CD4-positive, alpha-beta T cell (primary cell): ENCODE results near the gene TEX22. TPM values are rescaled to one million over a fixed set of nuclear protein-coding genes. Genes with fewer than 3 reads are reported as not detected.
A peak's percentile ranks its signal among the peaks of the same experiment; 100 is the strongest.

Experiments used
- ATAC-seq: fragments of 200-7000 bp; cut with Tn5 transposase; one replicate; pipeline ENCODE4 v1.10.0; 2022; ENCODE audit warnings: mild to moderate bottlenecking; ENCODE audit not compliant: poor library complexity
- CTCF ChIA-PET: fragments of 350-600 bp; sonication (Branson Sonifier 250); formaldehyde crosslinking; loops from one replicate; lab custom pipeline; 2021; ENCODE audit warnings: antibody characterized with exemption, inconsistent platforms; lab: Charles Lee
- POLR2A ChIA-PET: fragments of 350-600 bp; sonication (Branson Sonifier 250); formaldehyde crosslinking; loops from one replicate; lab custom pipeline; 2021; ENCODE audit warnings: antibody characterized with exemption, inconsistent platforms; lab: Charles Lee
- DNase-seq, 14 experiments: peaks; one replicate each; pipeline ENCODE4 v3.0.0-alpha.2; 2013 to 2020; ENCODE audit warnings: mixed read lengths in 2 of 14
- H3K27ac ChIP-seq, 2 donors: one replicate each; pipeline versions ENCODE4 v1.5.1 to v1.7.0; 2013; ENCODE audit warnings: low read length in 2 of 2, low read depth in 1 of 2, mild to moderate bottlenecking in 1 of 2
- H3K27me3 ChIP-seq, 2 experiments: 1 replicate in 1 of 2; 2 replicates in 1 of 2; pipeline versions ENCODE4 v1.6.1 to v1.7.0; 2013; ENCODE audit warnings: low read length in 2 of 2, control low read depth in 1 of 2, mild to moderate bottlenecking in 1 of 2, moderate library complexity in 1 of 2; ENCODE audit not compliant: insufficient read depth in 2 of 2, control insufficient read depth in 1 of 2
- H3K36me3 ChIP-seq: one replicate; pipeline ENCODE4 v1.6.1; 2013; ENCODE audit warnings: low read length, control low read depth; ENCODE audit not compliant: insufficient read depth
- H3K4me1 ChIP-seq: one replicate; pipeline ENCODE4 v1.6.1; 2013; ENCODE audit warnings: low read length, control low read depth; ENCODE audit not compliant: insufficient read depth
- H3K4me3 ChIP-seq: one replicate; pipeline ENCODE4 v1.5.1; 2013; ENCODE audit warnings: mild to moderate bottlenecking, low read length, moderate library complexity
- H3K9me3 ChIP-seq, 2 experiments: 1 replicate in 1 of 2; 2 replicates in 1 of 2; pipeline versions ENCODE4 v1.6.1 to v1.7.0; 2013; ENCODE audit warnings: low read length in 2 of 2, mild to moderate bottlenecking in 2 of 2, control low read depth in 1 of 2, moderate library complexity in 1 of 2; ENCODE audit not compliant: control insufficient read depth in 1 of 2, insufficient read depth in 1 of 2
- H3K27ac Mint-ChIP-seq: one replicate; pipeline ENCODE4 v1.8.0; 2020; ENCODE audit warnings: mixed read lengths
- H3K27me3 Mint-ChIP-seq: one replicate; pipeline ENCODE4 v1.8.0; 2021; ENCODE audit warnings: mixed read lengths
- H3K36me3 Mint-ChIP-seq: one replicate; pipeline ENCODE4 v1.8.0; 2021; ENCODE audit warnings: low read depth, mixed read lengths
- H3K4me1 Mint-ChIP-seq: one replicate; pipeline ENCODE4 v1.8.0; 2021; ENCODE audit warnings: low read depth, mixed read lengths
- H3K4me3 Mint-ChIP-seq: one replicate; pipeline ENCODE4 v1.8.0; 2020; ENCODE audit warnings: mild to moderate bottlenecking, mixed read lengths
- H3K9me3 Mint-ChIP-seq: one replicate; pipeline ENCODE4 v1.8.0; 2020; ENCODE audit warnings: mixed read lengths
- CTCF ChIP-seq: fragments of 200-600 bp; IDR thresholded peaks from one replicate; pipeline ENCODE4 v1.8.0; 2022; ENCODE audit warnings: antibody characterized with exemption, mild to moderate bottlenecking
- intact Hi-C, 2 experiments: fragments of 100-400 bp; cut with DNase I in 1 of 2; cut with micrococcal nuclease in 1 of 2; formaldehyde crosslinking; loops; one replicate each; pipeline versions ENCODE4 v1.15.1 to v1.9.0; 2023 to 2025; cut with DNase I, micrococcal nuclease
- total RNA-seq, 174 experiments: library from RNA in 2 of 174; stranded (reverse) in 2 of 174; gene quantifications; one replicate each; pipeline ENCODE4 v1.2.3 and lab custom pipeline; 2021 to 2026

The TEX22 gene
- total RNA-seq, 2 experiments from 2014 or later: 1.3 to 2.8 TPM

- Mint-ChIP-seq H3K4me3 (no peak overlapping the region), H3K27ac (no peak overlapping the region), H3K27me3 (no peaks in the 10 kb centered on the region), H3K36me3 (no peaks in the 10 kb centered on the region), H3K4me1 (no peaks in the 10 kb centered on the region), H3K9me3 (no peaks in the 10 kb centered on the region)
- no peaks in the 10 kb centered on the region for H3K9me3 ChIP-seq
- ATAC-seq (no peak), DNase-seq (no peak)
- no peak overlapping the region for H3K4me3 ChIP-seq
- no peaks in the 10 kb centered on the region for H3K27me3 ChIP-seq
- H3K36me3 ChIP-seq: peaks cover 4% of the 10 kb centered on the region
- ChIA-PET CTCF (no interaction called here), POLR2A (no interaction called here)
- intact Hi-C loops: no loop called here
- H3K4me1 ChIP-seq: peaks cover 12% of the 10 kb centered on the region
- H3K27ac ChIP-seq: no peak overlapping the region
- TF ChIP-seq CTCF: no peak
Measured at GRCh38 chr14:105388976-105389375, 9.4 kb upstream of the TEX22 start.

DNA sequence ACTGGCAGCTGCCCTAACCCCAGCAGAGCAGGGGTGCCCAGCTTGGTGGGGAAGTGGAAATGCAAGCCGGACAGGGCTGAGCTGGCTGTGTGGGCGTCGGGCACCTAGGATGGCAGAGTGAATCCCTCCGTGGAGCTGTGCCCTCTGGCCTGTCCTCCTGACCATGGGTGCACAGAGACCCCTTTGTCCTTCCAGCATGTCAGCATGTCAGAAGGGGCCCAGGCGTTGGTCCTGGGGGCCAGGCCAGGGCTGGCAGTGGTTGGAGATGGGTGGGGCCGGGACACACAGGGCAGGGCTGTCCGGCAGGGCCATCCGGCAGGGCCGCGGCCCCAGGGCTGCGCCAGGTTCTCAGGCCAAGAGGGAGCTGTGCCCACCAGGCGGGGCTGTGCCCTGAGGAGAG lies 8.8 kb upstream of the TEX22 start:
- Mint-ChIP-seq H3K27ac (no peak overlapping the region), H3K4me3 (no peak overlapping the region), H3K9me3 (no peaks in the 10 kb centered on the region), H3K27me3 (no peaks in the 10 kb centered on the region), H3K36me3 (no peaks in the 10 kb centered on the region), H3K4me1 (no peaks in the 10 kb centered on the region)
- Histone ChIP-seq H3K27me3 (no peaks in the 10 kb centered on the region), H3K9me3 (no peaks in the 10 kb centered on the region), H3K27ac (no peak overlapping the region), H3K4me1 (peaks cover 16% of the 10 kb centered on the region), H3K4me3 (no peak overlapping the region), H3K36me3 (peaks cover under 1% of the 10 kb centered on the region)
- POLR2A ChIA-PET: no interaction called here
- no peak for DNase-seq
- CTCF ChIA-PET: no interaction called here
- no peak for ATAC-seq
- intact Hi-C loops: no loop called here
- no peak for TF ChIP-seq CTCF

DNA sequence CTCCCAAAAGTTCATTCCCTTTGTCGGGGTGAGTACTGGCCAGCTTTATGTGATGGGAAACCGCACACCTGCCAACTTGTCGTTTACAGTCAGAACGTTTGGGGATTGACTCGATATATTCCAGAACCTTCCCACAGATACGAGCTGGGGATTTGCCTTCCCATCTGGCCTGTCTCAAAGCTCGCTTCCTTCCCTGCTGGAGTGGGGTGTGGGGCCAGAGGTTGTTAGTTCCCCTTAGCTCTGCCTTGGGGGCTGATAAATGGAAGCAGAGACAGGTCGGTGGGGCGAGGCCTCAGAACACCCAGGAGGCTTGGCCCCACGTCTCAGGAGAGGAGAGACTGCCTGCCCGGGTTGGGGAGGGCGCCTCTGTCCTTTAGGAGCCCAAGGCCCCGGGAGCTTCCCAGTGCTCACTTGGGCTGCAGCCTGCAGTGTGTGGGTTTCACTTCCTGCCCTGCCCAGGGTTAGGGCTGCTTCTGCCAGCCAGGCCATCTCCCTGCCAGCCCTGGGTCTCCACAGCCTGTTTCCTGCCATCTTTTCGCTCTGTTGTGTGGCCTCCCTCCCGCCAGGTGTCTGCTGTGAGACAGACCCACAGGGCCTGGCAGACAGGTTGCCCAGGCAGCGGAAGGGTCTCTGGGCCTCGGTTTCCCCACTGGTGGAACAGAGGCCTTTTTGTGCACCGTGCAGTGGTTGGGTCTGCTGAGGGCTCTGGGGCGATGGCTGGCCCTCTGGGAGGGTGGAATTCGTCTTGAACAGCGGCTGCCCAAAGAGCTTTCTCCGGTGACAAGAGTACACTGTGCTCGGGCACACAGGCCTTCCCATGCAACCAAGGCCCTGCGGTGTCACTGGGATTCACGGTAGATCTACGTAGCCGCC lies 8.1 kb upstream of the TEX22 start:
- POLR2A ChIA-PET: no interaction called here

More for the DNA sequence above, 8.1 kb upstream of the TEX22 start:
- H3K4me3 ChIP-seq: no peak overlapping the region
- peaks cover 16% of the 10 kb centered on the region for H3K4me1 ChIP-seq
- intact Hi-C loops: no loop called here
- H3K9me3 ChIP-seq: no peaks in the 10 kb centered on the region
- H3K4me3 Mint-ChIP-seq: no peak overlapping the region
- peak in 1 of 14 experiments; percentile 36 for DNase-seq
- CTCF ChIA-PET: no interaction called here
- no peaks in the 10 kb centered on the region for H3K4me1 Mint-ChIP-seq
- H3K27ac ChIP-seq: no peak overlapping the region
- ATAC-seq: no peak
- no peaks in the 10 kb centered on the region for H3K36me3 ChIP-seq
- no peaks in the 10 kb centered on the region for H3K27me3 ChIP-seq
- H3K36me3 Mint-ChIP-seq: no peaks in the 10 kb centered on the region
- no peak for TF ChIP-seq CTCF
- H3K27me3 Mint-ChIP-seq: no peaks in the 10 kb centered on the region
- H3K27ac Mint-ChIP-seq: no peak overlapping the region
- H3K9me3 Mint-ChIP-seq: no peaks in the 10 kb centered on the region
